ENCODE results near the gene ANKRD33B. TPM values are rescaled to one million over a fixed set of nuclear protein-coding genes. Genes with fewer than 3 reads are reported as not detected.
A peak's percentile ranks its signal among the peaks of the same experiment; 100 is the strongest.

Gene ANKRD33B
- total and polyA plus RNA-seq, 9 of the 15 experiments (the other 6 are each of a cell fraction or from before 2014, with no cell fraction given), result 0.10 to 1.7 (median 0.40) TPM

GRCh38 chr5:10577371-10578292 lies 13.8 kb downstream of the ANKRD33B start (continued):
- TF ChIP-seq, protein P1, sequence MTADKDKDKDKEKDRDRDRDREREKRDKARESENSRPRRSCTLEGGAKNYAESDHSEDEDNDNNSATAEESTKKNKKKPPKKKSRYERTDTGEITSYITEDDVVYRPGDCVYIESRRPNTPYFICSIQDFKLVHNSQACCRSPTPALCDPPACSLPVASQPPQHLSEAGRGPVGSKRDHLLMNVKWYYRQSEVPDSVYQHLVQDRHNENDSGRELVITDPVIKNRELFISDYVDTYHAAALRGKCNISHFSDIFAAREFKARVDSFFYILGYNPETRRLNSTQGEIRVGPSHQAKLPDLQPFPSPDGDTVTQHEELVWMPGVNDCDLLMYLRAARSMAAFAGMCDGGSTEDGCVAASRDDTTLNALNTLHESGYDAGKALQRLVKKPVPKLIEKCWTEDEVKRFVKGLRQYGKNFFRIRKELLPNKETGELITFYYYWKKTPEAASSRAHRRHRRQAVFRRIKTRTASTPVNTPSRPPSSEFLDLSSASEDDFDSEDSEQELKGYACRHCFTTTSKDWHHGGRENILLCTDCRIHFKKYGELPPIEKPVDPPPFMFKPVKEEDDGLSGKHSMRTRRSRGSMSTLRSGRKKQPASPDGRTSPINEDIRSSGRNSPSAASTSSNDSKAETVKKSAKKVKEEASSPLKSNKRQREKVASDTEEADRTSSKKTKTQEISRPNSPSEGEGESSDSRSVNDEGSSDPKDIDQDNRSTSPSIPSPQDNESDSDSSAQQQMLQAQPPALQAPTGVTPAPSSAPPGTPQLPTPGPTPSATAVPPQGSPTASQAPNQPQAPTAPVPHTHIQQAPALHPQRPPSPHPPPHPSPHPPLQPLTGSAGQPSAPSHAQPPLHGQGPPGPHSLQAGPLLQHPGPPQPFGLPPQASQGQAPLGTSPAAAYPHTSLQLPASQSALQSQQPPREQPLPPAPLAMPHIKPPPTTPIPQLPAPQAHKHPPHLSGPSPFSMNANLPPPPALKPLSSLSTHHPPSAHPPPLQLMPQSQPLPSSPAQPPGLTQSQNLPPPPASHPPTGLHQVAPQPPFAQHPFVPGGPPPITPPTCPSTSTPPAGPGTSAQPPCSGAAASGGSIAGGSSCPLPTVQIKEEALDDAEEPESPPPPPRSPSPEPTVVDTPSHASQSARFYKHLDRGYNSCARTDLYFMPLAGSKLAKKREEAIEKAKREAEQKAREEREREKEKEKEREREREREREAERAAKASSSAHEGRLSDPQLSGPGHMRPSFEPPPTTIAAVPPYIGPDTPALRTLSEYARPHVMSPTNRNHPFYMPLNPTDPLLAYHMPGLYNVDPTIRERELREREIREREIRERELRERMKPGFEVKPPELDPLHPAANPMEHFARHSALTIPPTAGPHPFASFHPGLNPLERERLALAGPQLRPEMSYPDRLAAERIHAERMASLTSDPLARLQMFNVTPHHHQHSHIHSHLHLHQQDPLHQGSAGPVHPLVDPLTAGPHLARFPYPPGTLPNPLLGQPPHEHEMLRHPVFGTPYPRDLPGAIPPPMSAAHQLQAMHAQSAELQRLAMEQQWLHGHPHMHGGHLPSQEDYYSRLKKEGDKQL (CRISPR knock-in tag; IDR thresholded peaks at IDR 0.05; ENCODE audit: borderline replicate concordance), result no peak
- TF ChIP-seq DIDO1 (tag; IDR thresholded peaks at IDR 0.05; ENCODE audit: low read depth) (no peak), STAT6 (CRISPR knock-in tag; IDR thresholded peaks at IDR 0.05) (no peak), ZBTB17 (CRISPR knock-in tag; IDR thresholded peaks at IDR 0.05) (no peak), ZNF316 (IDR thresholded peaks at IDR 0.05) (no peak), SIN3B (IDR thresholded peaks at IDR 0.05; ENCODE audit: low read depth) (no peak), KAT7 (CRISPR knock-in tag; IDR thresholded peaks at IDR 0.05; ENCODE audit: borderline replicate concordance) (no peak), KDM1A (IDR thresholded peaks at IDR 0.05) (peak in 1 of 2 experiments; percentile 14; a peak in 1 of 4 replicates), E2F5 (CRISPR knock-in tag; IDR thresholded peaks at IDR 0.05) (no peak), FOXK1 (CRISPR knock-in tag; IDR thresholded peaks at IDR 0.05; ENCODE audit: borderline replicate concordance) (no peak), ZNF57 (CRISPR knock-in tag; IDR thresholded peaks at IDR 0.05) (0 out of 2 replicates have a peak, but pooled peaks have one; percentile 45), NR2C2 (CRISPR knock-in tag; IDR thresholded peaks at IDR 0.05) (no peak), NR2C2 (tag; IDR thresholded peaks at IDR 0.05) (peak; percentile 80), HNRNPH1 (optimal IDR thresholded peaks at IDR 0.05; ENCODE audit: low read depth, low read length) (no peak)
- TF ChIP-seq, protein P2, sequence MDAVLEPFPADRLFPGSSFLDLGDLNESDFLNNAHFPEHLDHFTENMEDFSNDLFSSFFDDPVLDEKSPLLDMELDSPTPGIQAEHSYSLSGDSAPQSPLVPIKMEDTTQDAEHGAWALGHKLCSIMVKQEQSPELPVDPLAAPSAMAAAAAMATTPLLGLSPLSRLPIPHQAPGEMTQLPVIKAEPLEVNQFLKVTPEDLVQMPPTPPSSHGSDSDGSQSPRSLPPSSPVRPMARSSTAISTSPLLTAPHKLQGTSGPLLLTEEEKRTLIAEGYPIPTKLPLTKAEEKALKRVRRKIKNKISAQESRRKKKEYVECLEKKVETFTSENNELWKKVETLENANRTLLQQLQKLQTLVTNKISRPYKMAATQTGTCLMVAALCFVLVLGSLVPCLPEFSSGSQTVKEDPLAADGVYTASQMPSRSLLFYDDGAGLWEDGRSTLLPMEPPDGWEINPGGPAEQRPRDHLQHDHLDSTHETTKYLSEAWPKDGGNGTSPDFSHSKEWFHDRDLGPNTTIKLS (IDR thresholded peaks at IDR 0.05; ENCODE audit: borderline replicate concordance, low read depth), result no peak

All from K562 (cell line).